Activated CD4-positive, alpha-beta T cell treated with anti-CD3 and anti-CD28 coated beads for 36 hours (primary cell): ENCODE measurements around the gene DDR1. TPM values are rescaled to one million over a fixed set of nuclear protein-coding genes. Genes with fewer than 3 reads are reported as not detected.
"Not testable (repeated sequence)": the region's sequence is repeated elsewhere in the genome, so short reads cannot be mapped to it uniquely, and the experiment has no call there.

Experiments used
- ATAC-seq: fragments of 200-7000 bp; cut with Tn5 transposase; one replicate; pipeline ENCODE4 v1.10.0; 2021; ENCODE audit warnings: mild to moderate bottlenecking, moderate library complexity
- CTCF ChIA-PET: fragments of 350-600 bp; sonication (Branson Sonifier 250); formaldehyde crosslinking; loops from one replicate; lab custom pipeline; 2021; ENCODE audit warnings: antibody characterized with exemption; lab: Charles Lee
- POLR2A ChIA-PET: fragments of 350-600 bp; sonication (Branson Sonifier 250); formaldehyde crosslinking; loops from one replicate; lab custom pipeline; 2021; ENCODE audit warnings: antibody characterized with exemption, inconsistent platforms; lab: Charles Lee
- DNase-seq: peaks from one replicate; pipeline ENCODE4 v3.0.0-alpha.2; 2020
- H3K27ac Mint-ChIP-seq: one replicate; pipeline ENCODE4 v1.8.0; 2021; ENCODE audit warnings: mixed read lengths
- H3K27me3 Mint-ChIP-seq: one replicate; pipeline ENCODE4 v1.8.0; 2021; ENCODE audit warnings: mixed read lengths
- H3K36me3 Mint-ChIP-seq: one replicate; pipeline ENCODE4 v1.8.0; 2021; ENCODE audit warnings: low read depth, mixed read lengths
- H3K4me1 Mint-ChIP-seq: one replicate; pipeline ENCODE4 v1.8.0; 2021; ENCODE audit warnings: mixed read lengths
- H3K4me3 Mint-ChIP-seq: one replicate; pipeline ENCODE4 v1.8.0; 2021; ENCODE audit warnings: mild to moderate bottlenecking, moderate library complexity, mixed read lengths
- H3K9me3 Mint-ChIP-seq: one replicate; pipeline ENCODE4 v1.8.0; 2021; ENCODE audit warnings: low read depth, mixed read lengths
- intact Hi-C, 2 experiments: fragments of 100-400 bp; cut with DNase I in 1 of 2; cut with micrococcal nuclease in 1 of 2; formaldehyde crosslinking; loops; one replicate each; pipeline versions ENCODE4 v1.14.2 to v1.15.1; 2022 to 2024; cut with DNase I, micrococcal nuclease
- total RNA-seq, 2 experiments: library from RNA; stranded (reverse); gene quantifications; one replicate each; pipeline ENCODE4 v1.2.3, GENCODE V29; 2021

Gene DDR1
- total RNA-seq, 2 experiments from 2014 or later = 9.5 to 12.6 TPM

DNA sequence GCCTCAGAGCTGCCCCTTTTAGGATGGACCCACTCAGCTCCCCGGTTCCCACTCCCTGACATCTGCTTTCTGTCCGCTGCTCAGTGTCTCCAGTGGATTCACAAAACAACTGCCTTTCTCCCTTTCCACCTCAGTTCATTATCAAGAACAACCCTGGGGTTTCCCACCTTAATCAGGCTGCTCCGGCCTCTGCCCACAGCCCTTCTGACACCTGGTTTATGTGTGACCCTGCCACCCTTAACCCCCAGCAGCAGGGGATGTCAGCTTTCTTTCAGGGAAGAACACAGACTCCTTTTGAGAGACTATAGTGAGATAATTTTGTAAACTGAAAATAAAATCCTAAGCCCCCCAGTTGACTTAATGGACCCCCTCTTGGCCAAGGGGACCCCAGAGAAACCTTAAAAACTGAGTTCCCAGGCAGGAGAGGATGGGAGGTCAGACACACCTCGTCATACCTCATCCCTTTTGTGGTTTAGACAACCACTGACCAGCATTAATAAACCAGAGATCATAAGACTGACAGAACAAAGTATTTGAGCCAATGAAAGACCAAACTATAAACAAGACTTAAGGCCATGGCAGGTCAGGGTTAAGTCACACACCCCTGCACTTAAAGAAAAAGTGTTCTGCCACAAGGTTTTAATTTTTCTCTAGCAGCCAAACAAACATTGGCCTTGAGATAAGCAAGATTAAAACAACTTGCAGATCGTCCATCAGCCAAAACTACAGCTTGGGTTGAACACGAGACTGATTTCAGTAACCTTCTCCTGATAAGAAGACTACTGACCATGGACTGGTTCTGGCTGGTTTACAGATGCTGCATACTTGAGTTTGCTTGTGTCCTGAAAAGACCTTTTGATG is 42.4 kb upstream of the DDR1 start:
- Mint-ChIP-seq H3K36me3 (no peaks in the 10 kb centered on the region), H3K27me3 (no peaks in the 10 kb centered on the region), H3K27ac (no peak overlapping the region), H3K4me3 (no peak overlapping the region), H3K9me3 (no peaks in the 10 kb centered on the region), H3K4me1 (peaks cover 8% of the 10 kb centered on the region)
- no peak for ATAC-seq
- ChIA-PET POLR2A (no interaction called here), CTCF (interaction anchor here (0.6 to 1.2 kb wide), 4 partner anchors 12 to 37 kb away, joined by 3 read pairs; no protein-coding TSS in a partner anchor)
- intact Hi-C loops = no loop called here
- DNase-seq = no peak

DNA sequence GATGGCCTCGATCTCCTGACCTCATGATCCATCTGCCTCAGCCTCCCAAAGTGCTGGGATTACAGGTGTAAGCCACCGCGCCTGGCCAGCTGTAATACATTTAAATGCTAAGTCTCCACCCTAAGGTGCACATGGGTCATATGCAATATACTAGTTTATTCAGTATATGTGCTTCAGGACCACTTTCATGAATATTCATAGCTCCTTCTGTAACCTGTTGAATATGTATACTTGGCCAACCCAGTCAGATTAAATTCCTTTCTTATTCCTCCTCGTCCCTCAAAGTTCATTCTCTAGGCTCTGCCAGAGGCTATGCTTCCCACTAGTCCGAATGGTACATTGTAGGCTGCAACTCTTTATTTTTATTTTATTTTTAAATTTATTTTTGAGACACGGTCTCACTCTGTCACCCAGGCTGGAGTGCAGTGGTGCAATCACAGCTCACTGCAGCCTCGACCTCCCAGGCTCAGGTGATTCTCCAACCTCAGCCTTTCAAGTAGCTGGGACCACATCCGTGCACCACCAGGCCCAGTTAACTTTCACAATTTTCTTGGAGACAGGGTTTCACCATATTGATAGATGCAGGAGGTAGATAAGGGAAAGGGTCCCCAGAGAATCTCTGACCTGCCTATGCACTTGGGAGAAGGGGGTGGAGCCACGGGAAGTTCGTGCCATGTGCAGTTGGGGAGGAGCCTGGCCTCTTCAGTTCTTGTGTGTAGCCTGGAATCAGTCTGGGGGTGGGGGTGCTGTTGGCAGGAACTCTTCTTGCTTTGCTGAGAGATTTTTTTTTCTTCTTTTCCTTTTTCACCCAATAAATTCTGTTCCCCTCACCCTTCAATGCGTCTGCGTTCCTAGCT is 41.3 kb upstream of the DDR1 start:
- intact Hi-C loops = no loop called here
- DNase-seq = no peak
- Mint-ChIP-seq H3K4me3 (no peak overlapping the region), H3K36me3 (no peaks in the 10 kb centered on the region), H3K27me3 (no peaks in the 10 kb centered on the region), H3K4me1 (peaks cover 8% of the 10 kb centered on the region), H3K27ac (no peak overlapping the region), H3K9me3 (no peaks in the 10 kb centered on the region)
- ChIA-PET CTCF (interaction anchor here (0.6 to 3.1 kb wide), 7 partner anchors 9 to 1034 kb away, joined by 3 to 17 read pairs (median 3); no protein-coding TSS in a partner anchor), POLR2A (no interaction called here)
- ATAC-seq = peak; percentile 39

DNA sequence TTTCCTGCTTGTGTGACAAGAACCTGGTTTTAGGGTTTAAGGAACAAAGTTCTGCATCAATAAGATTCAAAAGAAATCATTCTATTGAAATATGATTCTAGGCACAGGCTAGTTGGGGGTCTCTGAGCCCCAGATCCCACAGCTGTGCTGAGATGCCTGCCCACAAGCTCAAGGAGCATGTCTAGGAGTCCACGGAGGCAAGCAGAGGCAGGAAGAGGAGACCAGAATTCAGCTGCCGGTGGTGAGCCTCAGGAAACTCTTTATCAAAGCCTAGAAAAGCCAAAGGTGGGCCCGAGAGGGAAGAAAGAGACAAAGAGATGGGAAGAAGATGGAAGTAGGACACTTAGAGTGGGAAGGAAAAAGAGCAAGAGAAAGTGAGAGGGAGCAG is 40.7 kb upstream of the DDR1 start:
- no peak for DNase-seq
- H3K9me3 Mint-ChIP-seq = no peaks in the 10 kb centered on the region
- intact Hi-C loops = no loop called here
- ATAC-seq = no peak
- H3K36me3 Mint-ChIP-seq = no peaks in the 10 kb centered on the region
- H3K4me1 Mint-ChIP-seq = peaks cover 8% of the 10 kb centered on the region
- POLR2A ChIA-PET = no interaction called here
- no peak overlapping the region for H3K27ac Mint-ChIP-seq
- H3K27me3 Mint-ChIP-seq = no peaks in the 10 kb centered on the region
- CTCF ChIA-PET = interaction anchor here (0.6 to 3.1 kb wide), 6 partner anchors 9 to 1033 kb away, joined by 3 to 17 read pairs (median 6); no protein-coding TSS in a partner anchor
- no peak overlapping the region for H3K4me3 Mint-ChIP-seq

DNA sequence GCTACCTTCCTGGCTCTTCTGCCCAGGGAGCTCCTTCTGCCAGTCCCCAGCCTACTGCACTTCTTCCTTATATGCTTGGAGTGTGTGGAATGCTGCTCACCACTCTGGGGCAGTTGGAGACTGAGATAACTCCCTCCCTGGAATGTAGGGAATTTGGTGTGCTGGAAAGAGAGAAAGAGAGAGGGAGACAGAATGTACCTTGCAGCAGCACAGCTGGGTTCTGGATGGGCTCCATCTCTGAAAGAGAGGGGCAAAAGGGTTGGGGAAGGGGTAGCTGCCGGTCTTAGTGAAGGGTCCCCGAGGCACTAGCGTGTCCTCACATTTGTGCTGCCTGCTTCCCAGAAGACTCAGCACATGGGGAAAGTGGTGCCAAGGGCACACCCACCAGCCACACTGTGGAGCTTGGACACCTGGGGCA is 40.2 kb upstream of the DDR1 start:
- no peak overlapping the region for H3K27ac Mint-ChIP-seq
- H3K4me1 Mint-ChIP-seq = peaks cover 8% of the 10 kb centered on the region
- no peaks in the 10 kb centered on the region for H3K27me3 Mint-ChIP-seq
- no peak for DNase-seq
- H3K4me3 Mint-ChIP-seq = no peak overlapping the region
- no peak for ATAC-seq
- CTCF ChIA-PET = interaction anchor here (0.6 to 3.1 kb wide), 8 partner anchors 10 to 713 kb away, joined by 3 to 17 read pairs (median 4); no protein-coding TSS in a partner anchor
- H3K36me3 Mint-ChIP-seq = no peaks in the 10 kb centered on the region
- POLR2A ChIA-PET = no interaction called here
- intact Hi-C loops = no loop called here
- H3K9me3 Mint-ChIP-seq = no peaks in the 10 kb centered on the region

DNA sequence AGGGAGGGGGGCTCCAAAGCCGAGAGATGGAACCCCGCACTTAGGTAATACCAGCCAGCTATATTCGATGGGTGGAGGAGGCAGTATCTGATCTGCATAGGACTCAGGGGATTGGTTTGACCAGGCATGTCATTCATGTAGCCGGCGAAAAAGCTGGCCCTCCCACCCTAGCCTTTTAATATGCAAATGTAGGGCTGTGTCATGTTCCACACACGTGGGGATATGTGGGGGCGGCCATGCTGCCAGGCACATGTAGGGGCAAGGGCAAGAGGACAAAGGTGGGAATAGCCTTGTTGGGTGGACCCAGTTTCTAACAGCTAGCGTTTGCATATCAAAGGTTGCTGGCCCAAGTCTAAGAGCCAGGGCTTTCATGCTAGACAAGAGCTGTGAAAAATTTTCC is 39.1 kb upstream of the DDR1 start:
- intact Hi-C loops = no loop called here
- H3K9me3 Mint-ChIP-seq = no peaks in the 10 kb centered on the region
- ChIA-PET CTCF (interaction anchor here (0.8 to 3.1 kb wide), 5 partner anchors 17 to 114 kb away, joined by 3 to 17 read pairs (median 4); no protein-coding TSS in a partner anchor), POLR2A (interaction anchor here (0.6 kb wide), 1 partner anchor 32 kb away, joined by 3 read pairs; no protein-coding TSS in a partner anchor)
- no peak overlapping the region for H3K27ac Mint-ChIP-seq
- H3K27me3 Mint-ChIP-seq = no peaks in the 10 kb centered on the region
- ATAC-seq (no peak), DNase-seq (no peak)
- H3K36me3 Mint-ChIP-seq = no peaks in the 10 kb centered on the region
- H3K4me3 Mint-ChIP-seq = no peak overlapping the region
- H3K4me1 Mint-ChIP-seq = peaks cover 8% of the 10 kb centered on the region

DNA sequence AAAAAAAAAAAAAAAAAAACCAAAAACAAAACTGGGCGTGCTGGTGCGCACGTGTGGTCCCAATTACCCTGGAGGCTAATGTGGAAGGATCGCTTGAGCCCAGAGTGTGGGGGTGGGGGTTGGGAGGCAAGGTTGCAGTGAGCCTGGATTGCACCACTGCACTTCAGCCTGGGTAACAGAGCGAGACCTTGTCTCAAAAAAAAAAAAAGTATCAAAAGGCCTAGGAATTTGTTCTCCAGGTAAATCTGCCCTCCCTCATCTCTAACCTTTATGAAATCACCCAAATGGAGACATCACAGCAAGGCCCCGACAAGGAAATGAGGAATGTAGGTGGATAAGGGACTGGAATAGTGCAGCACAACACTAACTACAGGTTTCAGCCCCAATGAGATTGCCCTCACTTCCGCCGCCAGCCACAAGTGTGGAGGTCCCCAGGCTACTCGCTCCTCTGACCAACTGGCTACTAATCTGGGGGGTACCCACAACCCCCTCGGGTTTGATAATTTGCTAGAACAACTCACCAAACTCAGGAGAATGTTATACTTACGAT is 36.8 kb upstream of the DDR1 start:
- peaks cover 18% of the 10 kb centered on the region for H3K9me3 Mint-ChIP-seq
- peaks cover 8% of the 10 kb centered on the region for H3K4me1 Mint-ChIP-seq
- H3K27me3 Mint-ChIP-seq = no peaks in the 10 kb centered on the region
- ChIA-PET POLR2A (no interaction called here), CTCF (interaction anchor here (0.6 to 1.3 kb wide), 2 partner anchors 46 to 232 kb away, joined by 3 to 5 read pairs; no protein-coding TSS in a partner anchor)
- DNase-seq (no peak), ATAC-seq (no peak)
- H3K27ac Mint-ChIP-seq = no peak overlapping the region
- intact Hi-C loops = no loop called here
- H3K36me3 Mint-ChIP-seq = peaks cover 5% of the 10 kb centered on the region
- no peak overlapping the region for H3K4me3 Mint-ChIP-seq

DNA sequence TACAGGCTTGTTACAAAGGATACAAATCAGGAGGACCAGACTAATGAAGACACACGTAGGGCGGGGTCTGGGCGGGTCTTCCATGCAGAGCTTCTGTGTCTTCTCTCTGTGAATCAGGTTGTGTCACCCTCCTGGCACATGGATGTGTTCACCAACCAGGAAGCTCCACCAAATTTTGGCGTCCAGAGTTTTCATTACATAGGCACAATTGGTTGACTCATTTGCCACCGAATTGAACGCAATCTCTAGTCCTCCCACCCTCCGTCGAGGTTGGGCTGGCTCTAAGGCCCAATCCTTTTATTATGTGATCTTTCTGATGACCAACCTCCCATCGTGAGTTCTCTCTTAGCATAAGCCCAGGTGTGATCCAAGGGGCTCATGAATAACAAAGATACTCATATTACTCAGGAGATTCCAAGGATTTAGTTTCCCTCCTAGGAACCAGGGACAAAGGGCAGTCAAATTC is 36.3 kb upstream of the DDR1 start:
- ATAC-seq = no peak
- peaks cover 5% of the 10 kb centered on the region for H3K36me3 Mint-ChIP-seq
- peaks cover 20% of the 10 kb centered on the region for H3K9me3 Mint-ChIP-seq
- no peak for DNase-seq
- intact Hi-C loops = no loop called here
- CTCF ChIA-PET = interaction anchor here (0.6 kb wide), 1 partner anchor 45 kb away, joined by 3 read pairs; no protein-coding TSS in a partner anchor
- H3K4me1 Mint-ChIP-seq = peaks cover 8% of the 10 kb centered on the region
- H3K4me3 Mint-ChIP-seq = no peak overlapping the region
- POLR2A ChIA-PET = no interaction called here
- no peaks in the 10 kb centered on the region for H3K27me3 Mint-ChIP-seq
- H3K27ac Mint-ChIP-seq = no peak overlapping the region

DNA sequence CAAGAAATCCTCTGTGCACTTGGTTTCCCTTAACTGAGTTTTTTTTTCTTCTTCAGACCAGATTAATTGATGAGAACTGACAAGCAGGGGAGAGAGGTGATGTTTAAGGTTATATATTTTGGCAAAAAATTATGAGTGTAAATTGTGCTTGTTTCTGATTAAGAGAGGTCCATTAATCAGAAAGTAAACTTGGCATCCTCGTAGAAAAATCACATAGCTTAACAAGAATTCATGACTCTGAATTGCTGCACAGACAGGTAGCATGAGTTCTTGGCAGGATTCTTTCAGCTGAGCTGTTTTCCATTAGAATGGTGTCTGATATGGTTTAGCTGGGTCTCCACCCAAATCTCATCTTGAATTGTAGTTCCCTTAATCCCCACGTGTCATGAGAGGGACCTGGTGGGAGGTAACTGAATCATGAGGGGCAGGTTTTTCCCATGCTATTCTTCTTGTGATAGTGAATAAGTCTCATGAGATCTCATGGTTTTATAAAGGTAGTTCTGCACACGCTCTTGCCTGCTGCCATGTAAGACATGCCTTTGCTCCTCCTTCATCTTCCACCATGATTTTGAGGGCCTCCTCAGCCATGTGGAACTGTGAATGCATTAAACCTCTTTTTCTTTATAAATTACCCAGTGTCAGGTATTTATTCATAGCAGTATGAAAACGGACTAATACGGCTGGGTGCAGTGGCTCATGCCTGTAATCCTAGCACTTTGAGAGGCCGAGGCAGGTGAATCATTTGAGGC is 34.2 kb upstream of the DDR1 start:
- no peaks in the 10 kb centered on the region for H3K4me1 Mint-ChIP-seq
- H3K4me3 Mint-ChIP-seq = no peak overlapping the region
- CTCF ChIA-PET = interaction anchor here (0.7 to 1.3 kb wide), 2 partner anchors 22 to 184 kb away, joined by 3 read pairs; no protein-coding TSS in a partner anchor
- intact Hi-C loops = loop anchor here in 1 of 2 experiments (2.0 kb wide), 1 partner anchor 17 kb away; no protein-coding TSS in a partner anchor
- DNase-seq = no peak
- H3K27ac Mint-ChIP-seq = no peak overlapping the region
- POLR2A ChIA-PET = interaction anchor here (0.7 kb wide), 1 partner anchor 16 kb away, joined by 3 read pairs; no protein-coding TSS in a partner anchor
- ATAC-seq = no peak
- H3K9me3 Mint-ChIP-seq = peaks cover 20% of the 10 kb centered on the region
- H3K36me3 Mint-ChIP-seq = peaks cover 5% of the 10 kb centered on the region
- H3K27me3 Mint-ChIP-seq = no peaks in the 10 kb centered on the region

DNA sequence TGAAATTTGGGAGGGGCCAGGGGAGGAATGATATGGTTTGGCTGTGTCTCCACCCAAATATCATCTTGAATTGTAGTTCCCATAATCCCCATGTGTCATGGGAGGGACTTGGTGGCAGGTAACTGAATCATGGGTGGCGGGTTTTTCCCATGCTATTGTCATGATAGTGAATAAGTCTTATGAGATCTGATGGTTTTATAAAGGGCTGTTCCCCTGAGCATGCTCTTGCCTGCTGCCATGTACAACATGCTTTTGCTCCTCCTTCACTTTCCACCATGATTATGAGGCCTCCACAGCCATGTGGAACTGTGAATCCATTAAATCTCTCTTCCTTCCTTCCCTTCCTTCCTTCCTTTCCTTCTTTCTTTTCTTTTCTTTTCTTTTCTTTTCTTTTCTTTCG is 31.9 kb upstream of the DDR1 start:
- DNase-seq, ATAC-seq, POLR2A ChIA-PET, intact Hi-C loops, H3K4me3 Mint-ChIP-seq, CTCF ChIA-PET, H3K4me1 Mint-ChIP-seq, H3K36me3 Mint-ChIP-seq, H3K27ac Mint-ChIP-seq, H3K27me3 Mint-ChIP-seq: not testable (repeated sequence)
- peaks cover 20% of the 10 kb centered on the region for H3K9me3 Mint-ChIP-seq

DNA sequence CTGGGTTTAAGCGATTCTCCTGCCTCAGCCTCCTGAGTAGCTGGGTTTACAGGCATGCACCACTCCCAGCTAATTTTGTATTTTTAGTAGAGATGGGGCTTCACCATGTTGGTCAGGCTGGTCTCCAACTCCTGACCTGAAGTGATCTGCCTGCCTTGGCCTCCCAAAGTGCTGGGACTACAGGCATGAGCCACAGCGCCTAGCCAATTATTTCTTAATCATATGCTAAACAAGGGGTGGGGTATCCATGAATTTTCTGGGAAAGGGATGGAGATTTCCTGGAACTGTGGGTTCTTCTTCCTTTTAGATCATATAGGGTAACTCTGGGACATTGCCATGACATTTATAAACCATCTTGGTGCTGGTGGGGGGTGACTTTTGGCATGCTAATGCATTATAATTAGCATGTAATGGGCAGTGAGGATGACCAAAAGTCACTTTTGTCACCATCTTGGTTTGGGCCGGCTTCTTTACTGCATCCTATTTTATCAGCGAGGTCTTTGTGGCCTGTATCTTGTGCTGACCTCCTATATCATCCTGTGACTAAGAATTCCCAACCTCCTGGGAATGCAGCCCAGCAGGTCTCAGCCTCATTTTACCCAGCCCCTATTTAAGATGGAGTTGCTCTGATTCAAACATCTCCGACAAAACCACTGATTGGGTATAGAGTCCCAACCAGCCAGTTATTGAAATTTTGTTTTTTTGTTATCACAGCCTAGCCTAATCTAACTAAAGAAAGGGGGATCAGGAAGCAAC is 29.9 kb upstream of the DDR1 start:
- H3K4me3 Mint-ChIP-seq = no peak overlapping the region
- H3K27ac Mint-ChIP-seq = no peak overlapping the region
- no peaks in the 10 kb centered on the region for H3K4me1 Mint-ChIP-seq
- H3K27me3 Mint-ChIP-seq = no peaks in the 10 kb centered on the region
- ATAC-seq (no peak), DNase-seq (no peak)
- ChIA-PET CTCF (interaction anchor here (0.6 kb wide), 1 partner anchor 576 kb away, joined by 3 read pairs; no protein-coding TSS in a partner anchor), POLR2A (no interaction called here)
- H3K9me3 Mint-ChIP-seq = peaks cover 25% of the 10 kb centered on the region
- intact Hi-C loops = no loop called here
- H3K36me3 Mint-ChIP-seq = peaks cover 11% of the 10 kb centered on the region
